ENCODE measurements around the gene TAX1BP3. TPM values are rescaled to one million over a fixed set of nuclear protein-coding genes. Genes with fewer than 3 reads are reported as not detected.
A peak's percentile ranks its signal among the peaks of the same experiment; 100 is the strongest.

Gene TAX1BP3
- total and polyA plus RNA-seq, 2 of the 13 experiments (the other 11 are each of a cell fraction or from before 2014, with no cell fraction given) = 16.7 to 45.1 TPM

GRCh38 chr17:3641717-3642486 is 26.5 kb downstream of the TAX1BP3 start (continued):
- TF ChIP-seq ATF1 (CRISPR knock-in tag; IDR thresholded peaks at IDR 0.05) (0 out of 2 replicates have a peak, but pooled peaks have one; percentile 36), FOXC1 (CRISPR knock-in tag; IDR thresholded peaks at IDR 0.05; ENCODE audit: borderline replicate concordance) (0 out of 2 replicates have a peak, but pooled peaks have one; percentile 21), ZNF574 (CRISPR knock-in tag; IDR thresholded peaks at IDR 0.05) (0 out of 2 replicates have a peak, but pooled peaks have one; percentile 27), ZMAT5 (CRISPR knock-in tag; IDR thresholded peaks at IDR 0.05; ENCODE audit: borderline replicate concordance, low read depth) (no peak), MLLT10 (CRISPR knock-in tag; IDR thresholded peaks at IDR 0.05) (no peak), TCF7 (IDR thresholded peaks at IDR 0.05; ENCODE audit: low read depth) (peak; percentile 39; the same call in 1 of the 2 replicates), EP300 (IDR thresholded peaks at IDR 0.05; ENCODE audit: low read depth in 2 of 2, low read length in 2 of 2) (peak in 1 of 2 experiments; percentile 64; a peak in 2 of 4 replicates), EP300 (CRISPR knock-in tag; IDR thresholded peaks at IDR 0.05; ENCODE audit: borderline replicate concordance) (peak; percentile 42; the same call in 1 of the 2 replicates), HMG20A (CRISPR knock-in tag; IDR thresholded peaks at IDR 0.05; ENCODE audit: borderline replicate concordance) (0 out of 2 replicates have a peak, but pooled peaks have one; percentile 52), SOX6 (IDR thresholded peaks at IDR 0.05) (no peak), SOX6 (CRISPR knock-in tag; IDR thresholded peaks at IDR 0.05) (peak; percentile 94), ARID4A (CRISPR knock-in tag; IDR thresholded peaks at IDR 0.05; ENCODE audit: borderline replicate concordance) (peak; percentile 54; the same call in 1 of the 2 replicates), ZFP41 (CRISPR knock-in tag; IDR thresholded peaks at IDR 0.05; ENCODE audit: borderline replicate concordance) (no peak), KAT8 (CRISPR knock-in tag; IDR thresholded peaks at IDR 0.05) (peak; percentile 65), HOXA9 (CRISPR knock-in tag; IDR thresholded peaks at IDR 0.05; ENCODE audit: borderline replicate concordance) (0 out of 2 replicates have a peak, but pooled peaks have one; percentile 27), SOX13 (IDR thresholded peaks at IDR 0.05) (no peak), SOX13 (CRISPR knock-in tag; conservative IDR thresholded peaks at IDR 0.05 in 1 of 2, IDR thresholded peaks at IDR 0.05 in 1 of 2) (peak in 1 of 2 experiments; percentile 87; a peak in 2 of 4 replicates), BCL6 (CRISPR knock-in tag; IDR thresholded peaks at IDR 0.05) (peak; percentile 79), ZMYM4 (CRISPR knock-in tag; IDR thresholded peaks at IDR 0.05) (0 out of 2 replicates have a peak, but pooled peaks have one; percentile 10), HMG20B (CRISPR knock-in tag; conservative IDR thresholded peaks at IDR 0.05) (0 out of 2 replicates have a peak, but pooled peaks have one; percentile 44)
